Middle frontal gyrus (tissue), 1 donor: ENCODE results near the gene ENTREP1.
"Not testable (repeated sequence)": the region's sequence is repeated elsewhere in the genome, so short reads cannot be mapped to it uniquely, and the experiment has no call there.

Experiments
- DNase-seq: peaks from one replicate; pipeline ENCODE4 v3.0.0-alpha.2; 2015; ENCODE audit warnings: low spot score; ENCODE audit errors: extremely low spot score

ENTREP1 gene, protein sequence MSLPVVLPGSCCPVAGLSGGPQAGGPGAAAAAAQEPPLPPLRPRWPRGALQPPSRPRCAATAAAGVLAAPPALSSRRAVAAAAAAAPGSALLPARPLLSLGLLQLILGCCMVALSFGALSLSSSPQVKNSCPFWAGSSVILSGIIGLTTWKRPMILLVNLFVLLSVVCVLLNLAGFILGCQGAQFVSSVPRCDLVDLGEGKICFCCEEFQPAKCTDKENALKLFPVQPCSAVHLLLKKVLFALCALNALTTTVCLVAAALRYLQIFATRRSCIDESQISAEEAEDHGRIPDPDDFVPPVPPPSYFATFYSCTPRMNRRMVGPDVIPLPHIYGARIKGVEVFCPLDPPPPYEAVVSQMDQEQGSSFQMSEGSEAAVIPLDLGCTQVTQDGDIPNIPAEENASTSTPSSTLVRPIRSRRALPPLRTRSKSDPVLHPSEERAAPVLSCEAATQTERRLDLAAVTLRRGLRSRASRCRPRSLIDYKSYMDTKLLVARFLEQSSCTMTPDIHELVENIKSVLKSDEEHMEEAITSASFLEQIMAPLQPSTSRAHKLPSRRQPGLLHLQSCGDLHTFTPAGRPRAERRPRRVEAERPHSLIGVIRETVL

DNA sequence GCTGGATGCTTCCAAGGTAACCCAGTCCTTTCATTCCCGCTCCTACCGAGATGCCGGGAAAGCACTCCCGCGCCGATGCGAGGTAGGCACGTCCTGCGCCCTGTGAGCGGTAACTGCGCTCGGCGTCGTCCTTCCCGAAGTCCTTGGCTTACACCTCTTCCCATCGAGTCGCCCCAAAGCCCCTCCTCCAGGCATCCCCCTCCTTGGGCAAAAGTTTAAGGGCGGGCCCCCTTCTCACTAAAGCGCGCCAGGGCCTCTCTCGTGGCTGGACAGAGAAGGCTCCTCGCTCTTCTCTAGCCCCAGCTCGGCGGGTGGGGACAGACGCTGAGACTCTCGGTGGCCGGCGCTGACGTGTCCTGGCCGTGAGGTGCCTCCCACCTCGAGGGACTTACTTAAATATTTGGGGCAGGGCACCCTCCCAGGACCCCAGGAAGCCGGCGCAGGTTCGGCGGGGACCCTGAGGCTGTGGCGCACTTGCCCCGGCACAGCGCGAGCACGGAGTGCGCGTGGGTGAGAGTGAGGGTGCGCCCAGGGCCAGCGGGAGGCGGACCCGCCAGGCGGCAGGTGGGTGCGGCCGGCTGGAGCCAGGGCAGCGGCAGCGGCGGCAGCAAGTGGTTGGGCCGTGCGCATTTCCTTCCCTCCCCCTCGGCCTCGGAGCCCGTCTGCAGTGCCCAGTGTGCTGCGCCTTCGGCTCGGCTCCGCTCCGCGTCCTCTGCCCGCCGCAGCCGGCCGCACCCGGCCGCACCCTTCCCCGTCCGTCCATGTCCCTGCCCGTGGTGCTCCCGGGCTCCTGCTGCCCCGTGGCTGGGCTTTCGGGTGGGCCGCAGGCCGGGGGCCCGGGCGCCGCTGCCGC lies at the start of gene ENTREP1:
ENTREP1 (plus strand) TSS at position 667 of the 853 bp plus-strand sequence; CDS start at position 762, 95 bp downstream.
- no peak for DNase-seq

DNA sequence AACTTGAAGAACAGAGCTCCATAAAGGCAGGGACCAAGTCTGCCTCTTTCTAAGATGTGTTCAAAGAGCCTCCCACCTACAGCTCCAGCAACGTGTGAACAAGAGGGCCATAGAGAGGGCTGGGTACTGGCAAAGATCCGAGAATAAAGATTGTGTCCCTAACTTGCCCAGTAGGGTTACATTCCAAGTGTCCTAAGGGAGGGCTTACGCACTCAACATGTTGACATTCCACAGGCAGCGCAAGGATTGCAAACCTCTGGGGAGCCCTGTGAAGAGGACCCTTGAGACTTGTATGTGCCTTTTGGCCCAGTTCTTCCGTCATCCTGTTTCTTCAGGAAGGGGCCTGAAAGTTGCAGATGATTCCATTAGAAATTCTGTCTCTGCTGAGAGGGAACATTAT lies 48.2 kb upstream of the ENTREP1 start:
- DNase-seq: no peak

DNA sequence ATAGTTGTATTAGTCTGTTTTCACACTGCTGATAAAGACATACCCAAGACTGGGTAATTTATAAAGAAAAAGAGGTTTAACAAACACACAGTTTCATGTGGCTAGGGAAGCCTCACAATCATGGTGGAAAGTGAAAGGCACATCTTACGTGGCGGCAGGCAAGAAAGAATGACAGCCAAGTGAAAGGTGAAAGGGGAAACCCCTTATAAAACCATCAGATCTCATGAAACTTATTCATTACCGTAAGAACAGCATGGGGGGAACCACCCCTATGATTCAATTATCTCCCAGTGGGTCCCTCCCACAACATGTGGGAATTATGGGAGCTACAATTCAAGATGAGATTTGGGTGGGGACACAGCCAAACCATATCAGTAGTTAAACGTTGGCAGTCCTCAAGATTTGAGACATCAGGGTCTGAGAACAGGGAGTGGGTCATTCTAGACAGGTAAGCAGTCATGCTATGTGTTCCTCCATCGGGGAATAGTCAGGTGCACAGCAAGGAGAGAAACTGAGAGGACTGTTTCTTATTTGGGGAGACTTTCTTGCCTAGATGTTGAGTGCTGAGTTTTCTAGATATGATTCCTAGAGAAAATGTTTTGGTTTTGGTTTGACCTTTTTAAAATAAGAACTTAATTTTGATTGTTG lies 45.8 kb upstream of the ENTREP1 start:
- no peak for DNase-seq

DNA sequence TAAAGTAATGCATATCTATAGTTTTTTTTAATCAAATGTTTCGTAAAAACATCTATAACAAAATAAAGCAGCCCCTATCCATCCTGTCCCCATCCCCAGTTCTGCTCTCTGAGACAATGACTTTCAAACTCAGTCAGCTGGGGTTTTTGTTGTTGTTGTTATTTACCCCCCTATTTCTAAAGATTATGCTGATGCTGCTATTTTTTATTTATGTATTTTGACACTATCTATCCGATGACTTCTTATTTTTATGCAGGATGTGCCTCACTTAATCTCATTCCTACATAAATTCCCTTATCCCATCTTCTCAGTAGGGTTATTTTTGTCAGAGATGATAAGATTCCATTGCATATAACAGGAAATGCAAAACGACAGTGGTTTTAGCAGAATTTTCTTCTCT lies 45.3 kb upstream of the ENTREP1 start:
- DNase-seq: no peak

DNA sequence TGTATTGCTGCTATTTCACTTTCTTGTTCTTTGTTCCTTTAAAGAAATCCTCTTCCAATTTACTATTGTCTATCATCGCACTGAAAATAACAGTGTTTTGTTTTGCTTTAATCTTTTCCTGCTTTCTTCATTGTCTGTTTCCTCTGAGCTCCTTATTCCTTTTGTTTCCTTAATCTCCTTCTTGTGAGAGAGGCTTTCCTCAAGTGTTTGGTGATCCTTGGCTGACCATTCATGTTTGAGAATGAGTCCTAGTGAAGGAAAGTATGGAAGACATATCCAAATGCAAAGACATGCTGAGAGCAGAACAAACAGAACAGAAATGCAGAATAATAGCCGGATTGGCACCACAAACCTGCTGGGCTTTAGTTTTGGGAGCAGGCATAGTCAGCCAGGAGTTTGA lies 42.0 kb upstream of the ENTREP1 start:
- DNase-seq: no peak

DNA sequence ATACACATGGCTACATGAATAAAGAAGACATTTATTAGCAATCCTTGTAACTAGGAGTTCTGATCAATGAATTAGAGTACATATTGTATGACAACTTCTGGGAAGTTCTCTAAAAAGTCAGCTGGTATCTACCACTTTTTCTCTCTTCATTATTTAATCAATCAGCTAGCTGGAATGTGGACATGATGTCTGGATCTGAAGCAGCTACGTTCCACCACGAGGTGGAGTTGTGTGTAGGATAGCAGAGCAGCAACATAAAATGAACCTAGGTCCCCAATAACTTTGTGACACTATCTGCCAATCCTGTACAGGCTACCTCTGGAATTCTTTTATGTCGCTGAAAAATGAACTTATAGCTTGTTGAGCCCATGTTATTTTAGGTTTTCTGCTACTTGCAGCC lies 32.9 kb upstream of the ENTREP1 start:
- DNase-seq: no peak

DNA sequence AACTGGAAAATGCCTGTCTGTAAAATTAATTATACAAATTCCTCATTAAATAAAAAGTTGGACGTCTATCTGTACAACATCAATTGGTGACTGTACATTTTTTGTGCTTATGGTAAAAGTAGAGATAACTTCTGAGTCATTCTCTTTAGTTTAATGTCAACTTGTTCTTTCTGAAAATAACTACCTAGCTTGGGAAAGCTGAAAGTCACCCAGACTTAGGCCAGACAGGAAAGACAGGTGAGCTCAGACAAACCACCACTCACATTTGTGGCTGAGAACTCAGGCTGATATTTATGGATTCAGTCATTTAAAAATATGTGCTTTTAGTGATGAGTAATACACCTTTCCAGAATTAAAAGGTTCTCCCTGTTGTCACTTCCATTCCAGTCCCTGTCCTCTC lies 31.9 kb upstream of the ENTREP1 start:
- DNase-seq: no peak

DNA sequence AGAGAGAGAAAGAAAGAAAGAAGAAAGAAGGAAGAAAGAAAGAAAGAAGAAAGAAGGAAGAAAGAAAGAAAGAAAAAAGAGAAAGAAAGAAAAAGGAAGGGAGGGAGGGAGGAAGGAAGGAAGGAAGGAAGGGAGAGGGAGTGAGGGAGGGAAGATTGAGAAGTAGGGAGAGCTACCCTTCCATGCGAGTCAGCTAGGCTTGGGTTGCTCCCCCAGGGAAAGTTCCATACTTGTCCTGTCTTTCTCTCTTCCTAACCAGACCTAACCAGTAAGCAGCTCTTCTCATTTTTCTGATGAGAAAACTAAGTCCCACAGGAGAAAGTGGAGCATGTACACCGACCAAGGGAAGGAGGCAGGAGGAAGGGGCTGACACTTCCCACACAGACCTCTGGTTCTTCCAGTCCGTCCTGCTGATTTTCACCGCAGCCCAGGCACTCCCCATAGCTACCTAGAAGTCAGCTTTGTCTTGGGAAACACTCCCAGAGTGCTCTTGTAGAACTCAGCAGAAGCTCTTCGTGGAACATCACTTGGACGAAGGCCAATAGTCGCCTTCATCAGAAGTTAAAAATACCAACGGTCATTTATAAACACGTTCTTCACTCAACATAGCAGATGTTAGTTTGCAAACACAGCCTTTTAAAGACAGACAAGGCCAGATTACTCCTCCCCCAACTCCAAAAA lies 29.0 kb upstream of the ENTREP1 start:
- no peak for DNase-seq

DNA sequence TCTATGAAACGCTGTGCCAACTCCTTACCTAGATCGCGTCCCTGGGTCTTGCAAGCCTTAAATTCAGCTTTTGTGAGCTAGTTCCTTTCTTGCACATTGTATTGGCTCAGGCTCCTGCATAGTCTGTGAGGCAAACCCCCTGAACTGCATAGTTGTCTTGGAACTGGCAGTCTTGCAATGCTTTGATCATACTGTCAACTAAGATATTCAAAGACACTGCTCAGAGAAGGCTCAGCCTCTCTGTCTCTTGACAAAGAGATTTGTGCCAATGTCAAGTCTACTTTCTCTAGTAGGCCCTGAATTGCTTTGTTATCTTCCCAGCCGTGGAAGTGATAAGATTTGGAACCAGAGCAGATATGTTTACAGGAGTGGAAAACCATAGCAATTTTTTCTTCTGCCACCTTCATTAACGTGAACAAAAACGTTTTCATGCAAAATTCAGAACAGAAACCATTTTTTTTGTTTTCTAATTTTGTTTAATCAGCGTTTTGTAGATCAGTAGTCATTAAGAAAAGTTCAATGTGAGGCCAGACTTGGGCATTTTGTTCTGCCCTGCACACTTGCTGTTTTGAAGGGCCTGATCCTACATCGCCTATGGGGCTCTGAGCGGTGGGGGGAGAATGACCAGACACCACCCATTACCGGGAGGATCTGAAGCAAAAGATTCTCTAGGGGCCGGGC lies 27.6 kb upstream of the ENTREP1 start:
- no peak for DNase-seq

DNA sequence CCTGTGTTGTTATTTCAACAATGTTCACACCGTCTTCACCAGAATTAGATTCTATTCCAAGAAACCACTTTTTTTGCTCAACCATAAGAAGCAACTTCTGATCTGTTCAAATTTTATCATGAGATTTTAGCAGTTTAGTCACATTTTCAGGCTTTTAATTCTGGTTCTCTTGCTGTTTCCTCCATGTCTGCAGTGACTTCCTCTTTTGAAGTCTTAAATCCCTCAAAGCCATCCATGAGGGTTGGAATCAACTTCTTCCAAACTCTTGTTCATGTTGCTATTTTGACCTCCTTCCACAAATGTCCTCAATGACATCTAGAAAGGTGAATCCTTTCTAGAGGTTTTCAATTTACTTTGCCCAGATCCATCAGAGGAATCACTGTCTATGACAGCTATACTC lies 25.7 kb upstream of the ENTREP1 start:
- DNase-seq: no peak

DNA sequence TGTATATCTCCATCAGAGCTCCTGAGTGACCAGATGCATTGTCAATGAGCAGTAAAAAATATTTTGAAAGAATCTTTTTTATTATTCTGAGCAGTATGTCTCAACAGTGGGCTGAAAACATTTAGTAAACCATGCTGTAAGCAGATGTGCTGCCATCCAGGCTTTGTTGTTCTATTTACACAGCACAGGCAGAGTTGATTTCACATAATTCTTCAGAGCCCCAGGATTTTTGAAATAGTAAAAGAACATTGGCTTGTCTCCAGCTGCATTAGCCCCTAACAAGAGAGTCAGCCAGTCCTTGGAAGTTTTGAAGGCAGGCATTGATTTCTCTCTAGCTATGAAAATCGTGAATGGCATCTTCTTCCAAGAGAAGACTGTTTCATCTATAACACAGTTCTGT lies 25.2 kb upstream of the ENTREP1 start:
- no peak for DNase-seq

DNA sequence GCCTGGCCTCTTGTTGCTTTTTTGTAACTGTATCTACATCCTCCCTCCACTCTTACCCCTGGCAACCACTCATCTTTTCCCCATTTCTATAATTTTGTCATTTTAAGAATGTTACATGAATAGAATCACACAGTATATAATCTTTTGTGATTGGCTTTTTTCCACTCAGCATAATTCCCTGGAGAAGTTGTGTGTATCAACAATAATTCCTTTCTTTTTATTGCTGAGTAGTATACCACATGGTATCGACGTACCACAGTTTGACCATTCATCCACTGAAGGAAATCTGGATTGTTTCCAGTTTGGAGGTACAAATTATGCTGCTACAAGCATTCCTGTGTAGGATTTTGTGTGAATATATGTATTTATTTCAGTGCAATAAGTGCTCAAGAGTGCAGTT lies 21.7 kb upstream of the ENTREP1 start:
- DNase-seq: no peak

DNA sequence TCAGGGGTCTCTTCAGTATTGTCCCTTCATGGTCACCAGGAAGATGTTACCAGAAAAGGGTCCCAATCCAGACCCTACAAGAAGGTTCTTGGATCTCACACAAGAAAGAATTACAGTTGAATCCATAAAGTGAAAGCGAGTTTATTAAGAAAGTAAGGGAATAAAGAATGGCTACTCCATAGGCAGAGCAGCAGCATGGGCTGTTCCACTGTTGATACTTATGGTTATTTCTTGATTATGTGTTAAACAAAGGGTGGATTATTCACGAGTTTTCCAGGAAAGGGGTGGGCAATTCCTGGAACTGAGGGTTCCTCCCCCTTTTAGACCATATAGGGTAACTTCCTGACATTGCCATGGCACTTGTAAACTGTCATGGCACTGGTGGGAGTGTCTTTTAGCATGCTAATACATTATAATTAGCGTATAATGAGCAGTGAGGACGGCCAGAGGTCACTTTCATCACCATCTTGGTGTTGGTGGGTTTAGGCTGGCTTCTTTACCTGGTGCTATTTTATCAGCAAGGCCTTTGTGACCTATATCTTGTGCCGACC lies 18.0 kb upstream of the ENTREP1 start:
- not testable (repeated sequence) for DNase-seq

DNA sequence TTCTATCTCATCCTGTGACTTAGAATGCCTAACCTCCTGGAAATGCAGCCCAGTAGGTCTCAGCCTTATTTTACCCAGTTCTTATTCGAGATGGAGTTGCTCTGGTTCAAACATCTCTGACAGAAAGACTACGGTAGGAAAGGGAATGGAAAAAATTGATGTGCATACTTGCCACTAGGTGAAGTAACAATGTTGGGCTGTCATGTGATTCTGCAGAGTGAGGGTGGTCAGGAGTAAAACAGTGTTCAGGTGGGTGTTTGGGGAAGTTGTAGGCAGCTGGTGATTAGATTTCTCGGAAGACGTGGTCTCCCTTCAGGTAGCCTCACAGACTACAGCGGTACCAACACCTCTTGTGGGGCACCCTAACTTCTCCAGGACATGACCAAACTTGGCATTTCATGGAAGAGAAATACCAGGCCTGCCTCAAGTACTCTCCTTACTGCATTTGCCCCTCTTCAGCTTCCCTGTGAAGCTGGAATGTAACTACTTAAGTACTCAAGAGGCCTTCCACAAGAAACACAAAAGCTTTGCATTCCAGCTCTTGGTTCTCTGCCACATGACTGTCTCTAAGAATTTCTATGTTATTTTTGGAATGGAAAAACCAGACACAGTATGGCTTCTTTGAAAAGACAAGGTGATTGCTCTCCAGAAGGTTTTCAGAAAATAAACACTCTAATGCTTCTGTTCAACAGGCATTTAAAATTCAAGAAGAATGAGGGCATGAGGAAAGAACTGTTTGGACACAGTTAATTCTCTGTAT lies 17.4 kb upstream of the ENTREP1 start:
- DNase-seq: no peak

DNA sequence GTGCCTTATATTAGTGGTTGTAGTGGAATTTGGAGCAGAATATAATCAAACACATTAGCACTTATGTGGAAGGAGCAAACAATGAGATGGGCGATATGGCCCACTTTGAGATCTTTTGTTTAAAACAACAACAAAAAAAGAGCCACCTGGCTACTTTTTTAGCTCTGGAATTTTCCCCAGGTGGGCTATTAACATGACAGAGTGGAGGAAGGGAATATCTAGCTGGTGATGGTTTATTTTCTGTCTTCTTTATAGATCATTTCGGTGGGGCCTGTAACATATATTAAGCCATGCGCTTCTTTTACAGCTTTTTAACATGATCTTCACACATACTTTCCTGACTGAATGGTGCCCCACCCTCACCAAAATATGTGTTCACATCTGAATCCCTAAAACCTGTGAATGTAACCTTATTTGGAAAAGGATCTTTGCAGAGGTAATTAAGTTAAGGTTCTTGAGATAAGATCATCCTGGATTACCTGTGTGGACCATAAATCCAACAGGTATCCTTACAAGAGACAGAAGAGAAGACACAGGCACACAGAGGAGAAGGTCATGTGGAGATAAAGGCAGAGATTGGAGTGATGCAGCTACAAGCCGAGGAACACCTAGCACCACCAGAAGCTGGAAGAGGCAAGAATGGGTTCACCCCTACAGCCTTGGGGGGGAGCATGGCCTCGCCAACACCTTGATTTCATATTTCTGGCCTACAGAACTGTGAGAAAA lies 16.6 kb upstream of the ENTREP1 start:
- no peak for DNase-seq

DNA sequence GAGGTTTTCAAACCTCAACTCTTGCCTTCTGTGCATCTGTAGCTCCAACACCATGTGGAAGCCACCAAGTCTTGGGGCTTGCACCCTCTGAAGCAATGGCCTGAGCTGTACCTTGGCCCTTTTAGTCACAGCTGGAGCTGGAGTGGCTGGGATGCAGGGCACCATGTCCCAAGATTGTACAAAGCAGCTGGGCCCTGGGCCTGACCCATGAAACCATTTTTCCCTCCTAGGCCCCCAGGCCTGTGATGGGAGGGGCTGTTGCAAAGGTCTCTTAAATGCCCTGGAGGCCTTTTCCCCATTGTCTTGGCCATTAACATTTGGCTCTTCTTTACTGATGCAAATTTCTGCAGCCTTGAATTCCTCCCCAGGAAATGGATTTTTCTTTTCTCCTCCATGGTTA lies 11.8 kb upstream of the ENTREP1 start:
- no peak for DNase-seq

DNA sequence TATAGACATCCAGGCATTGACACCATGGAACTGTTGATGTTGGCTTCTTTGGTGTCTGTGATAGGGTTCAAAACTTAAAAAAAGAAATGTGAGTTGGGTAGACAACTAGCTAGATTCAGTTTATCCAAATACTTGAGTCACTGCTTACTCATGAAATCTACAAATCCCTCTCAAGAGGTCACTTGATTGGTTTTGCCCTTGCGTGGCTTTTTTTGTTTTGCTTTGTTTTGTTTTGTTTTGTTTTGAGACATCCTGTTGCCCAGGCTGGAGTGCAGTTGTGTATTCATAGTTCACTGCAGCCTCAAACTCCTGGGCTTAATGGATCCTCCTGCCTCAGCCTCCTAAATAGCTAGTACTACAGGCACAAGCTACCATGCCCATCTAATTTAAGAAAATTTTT lies 10.5 kb upstream of the ENTREP1 start:
- no peak for DNase-seq

DNA sequence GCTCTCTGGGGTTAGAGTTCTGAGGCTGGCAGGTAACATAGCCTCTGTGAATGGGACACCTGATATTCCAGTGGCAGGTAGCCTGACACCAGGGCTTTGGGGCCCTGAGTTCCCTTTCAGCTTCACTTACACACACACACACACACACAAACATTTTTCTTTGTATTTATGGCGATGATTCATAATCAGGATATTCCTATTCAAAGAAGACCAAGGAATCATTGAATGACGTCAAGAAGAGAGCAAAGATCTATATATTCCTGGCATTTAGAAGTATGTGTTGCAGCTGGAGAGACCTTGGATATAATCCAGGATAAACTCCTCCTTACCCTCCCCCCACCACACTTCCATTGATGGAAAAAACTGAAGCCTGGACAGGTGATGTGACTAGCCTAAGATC lies 7.9 kb upstream of the ENTREP1 start:
- no peak for DNase-seq

DNA sequence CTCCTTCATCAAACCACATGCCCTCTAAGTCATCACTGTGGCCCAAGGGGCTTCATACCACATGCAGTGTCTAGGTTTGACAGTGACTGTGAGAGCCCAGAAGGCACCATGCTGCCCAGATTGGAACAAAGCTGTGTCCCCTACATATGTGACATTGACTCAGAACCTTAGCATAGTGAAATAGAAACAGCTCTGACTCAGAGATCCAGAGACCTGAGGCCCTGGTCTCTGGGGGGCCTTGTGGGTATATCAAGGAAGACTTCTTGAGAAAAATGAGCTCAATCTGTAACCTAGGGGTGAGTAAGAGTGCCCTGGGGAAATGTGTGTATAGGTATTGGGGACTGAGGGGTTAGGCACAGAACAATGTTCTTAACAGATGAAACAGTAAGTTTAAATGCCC lies 7.1 kb upstream of the ENTREP1 start:
- no peak for DNase-seq
